ENCODE measurements around the gene SGCA. TPM values are rescaled to one million over a fixed set of nuclear protein-coding genes. Genes with fewer than 3 reads are reported as not detected.

SGCA gene
- total RNA-seq, 2 donors from 2014 or later: 1.3 TPM; not detected in 1

DNA sequence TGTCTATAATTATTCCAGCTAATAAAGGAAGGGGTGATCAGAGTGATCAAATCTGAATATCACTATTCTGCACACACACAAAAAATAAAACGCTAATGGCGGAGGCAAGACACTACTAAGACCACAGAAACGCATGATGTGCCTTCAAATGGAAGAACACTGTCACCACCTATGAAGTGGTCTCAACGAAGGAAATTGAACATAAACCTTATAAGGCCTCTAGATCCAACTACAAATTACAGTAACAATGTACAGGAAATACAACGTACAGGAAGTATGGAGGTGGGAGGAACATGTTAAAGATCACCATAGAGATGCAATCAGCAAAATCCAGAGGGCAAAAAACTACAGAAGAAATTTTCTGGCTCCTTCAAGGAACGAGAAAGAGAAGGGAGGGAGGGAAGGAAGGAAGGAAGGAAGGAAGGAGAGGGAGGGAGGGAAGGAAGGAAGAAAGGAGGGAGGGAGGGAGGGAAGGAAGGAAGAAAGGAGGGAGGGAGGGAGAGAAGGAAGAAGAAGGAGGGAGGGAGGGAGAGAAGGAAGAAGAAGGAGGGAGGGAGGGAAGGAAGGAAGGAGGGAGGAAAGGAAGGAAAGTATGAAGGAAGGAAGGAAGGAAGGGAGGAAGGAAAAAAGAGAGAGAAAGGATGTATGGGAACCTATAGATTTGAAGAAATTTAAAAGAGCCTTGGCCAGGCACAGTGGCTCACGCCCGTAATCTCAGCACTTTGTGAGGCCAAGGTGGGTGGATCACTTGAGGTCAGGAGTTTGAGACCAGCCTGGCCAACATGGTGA is 3.1 kb upstream of the SGCA start:
- Histone ChIP-seq H3K9me3 (no peaks in the 10 kb centered on the region), H3K4me1 (peaks cover 14% of the 10 kb centered on the region), H3K27me3 (no peaks in the 10 kb centered on the region), H3K4me3 (no peak overlapping the region), H3K36me3 (replicated peaks in 1 of 2; ENCODE audit: insufficient read depth in 1 of 2, low read depth in 2 of 2) (no peaks in the 10 kb centered on the region), H3K27ac (no peak overlapping the region)
- intact Hi-C loops (cut with DNase I): no loop called here
- WGBS, 2 donors: 53 to 62% methylated on average over 8 of the region's 8 CpGs
- ATAC-seq: no peak
- TF ChIP-seq, protein P1, sequence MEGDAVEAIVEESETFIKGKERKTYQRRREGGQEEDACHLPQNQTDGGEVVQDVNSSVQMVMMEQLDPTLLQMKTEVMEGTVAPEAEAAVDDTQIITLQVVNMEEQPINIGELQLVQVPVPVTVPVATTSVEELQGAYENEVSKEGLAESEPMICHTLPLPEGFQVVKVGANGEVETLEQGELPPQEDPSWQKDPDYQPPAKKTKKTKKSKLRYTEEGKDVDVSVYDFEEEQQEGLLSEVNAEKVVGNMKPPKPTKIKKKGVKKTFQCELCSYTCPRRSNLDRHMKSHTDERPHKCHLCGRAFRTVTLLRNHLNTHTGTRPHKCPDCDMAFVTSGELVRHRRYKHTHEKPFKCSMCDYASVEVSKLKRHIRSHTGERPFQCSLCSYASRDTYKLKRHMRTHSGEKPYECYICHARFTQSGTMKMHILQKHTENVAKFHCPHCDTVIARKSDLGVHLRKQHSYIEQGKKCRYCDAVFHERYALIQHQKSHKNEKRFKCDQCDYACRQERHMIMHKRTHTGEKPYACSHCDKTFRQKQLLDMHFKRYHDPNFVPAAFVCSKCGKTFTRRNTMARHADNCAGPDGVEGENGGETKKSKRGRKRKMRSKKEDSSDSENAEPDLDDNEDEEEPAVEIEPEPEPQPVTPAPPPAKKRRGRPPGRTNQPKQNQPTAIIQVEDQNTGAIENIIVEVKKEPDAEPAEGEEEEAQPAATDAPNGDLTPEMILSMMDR (IDR thresholded peaks at IDR 0.05): no peak
- TF ChIP-seq POLR2A (IDR thresholded peaks at IDR 0.05): no peak
- no peak for DNase-seq

DNA sequence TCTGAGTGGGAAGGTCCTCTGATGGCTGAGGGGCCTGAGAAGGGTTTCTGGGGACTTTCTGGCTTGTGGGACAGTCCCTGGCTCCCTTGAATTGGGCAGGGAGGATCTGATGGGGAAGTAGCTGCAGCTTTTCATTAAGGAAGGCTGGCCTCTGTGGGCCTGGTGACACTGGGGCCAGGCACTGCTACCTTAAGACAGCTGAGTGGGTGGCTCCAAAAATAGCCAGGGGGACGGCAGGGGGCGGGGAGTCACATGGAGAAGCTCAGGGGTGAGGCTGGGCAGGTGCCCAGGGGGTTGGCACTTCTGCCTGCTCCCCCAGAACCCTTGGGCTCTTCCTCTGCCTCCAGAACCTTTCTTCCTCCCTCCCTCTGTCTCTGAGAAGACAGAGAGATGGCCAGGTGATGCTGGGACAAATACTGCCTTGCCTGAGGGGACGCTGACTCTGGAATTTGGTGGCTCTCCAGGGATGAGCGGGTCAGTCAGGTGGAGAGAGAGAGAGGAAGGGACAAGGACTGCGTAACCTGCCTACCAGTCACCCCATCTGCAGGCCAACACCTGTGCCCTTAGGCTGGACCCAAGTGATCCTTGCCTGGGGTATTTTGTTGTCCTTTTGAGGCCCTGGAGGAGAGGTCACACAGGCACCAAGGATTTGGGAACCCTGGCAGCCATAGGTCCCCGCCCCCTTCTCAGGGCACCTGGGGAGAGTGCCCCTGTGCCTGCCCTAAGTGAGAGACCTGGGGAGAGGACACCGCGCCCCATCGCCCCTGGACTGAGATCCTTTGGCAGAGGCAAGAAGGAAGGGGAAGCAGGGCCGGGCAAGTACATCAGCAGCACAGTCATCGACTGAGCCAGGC is 1.7 kb upstream of the SGCA start:
- no peaks in the 10 kb centered on the region for H3K36me3 ChIP-seq (replicated peaks in 1 of 2; ENCODE audit: insufficient read depth in 1 of 2, low read depth in 2 of 2)
- peaks cover 14% of the 10 kb centered on the region for H3K4me1 ChIP-seq
- TF ChIP-seq, protein P1 (IDR thresholded peaks at IDR 0.05): no peak
- TF ChIP-seq POLR2A (IDR thresholded peaks at IDR 0.05): no peak
- no peak overlapping the region for H3K27ac ChIP-seq
- H3K4me3 ChIP-seq: no peak overlapping the region
- 70 to 83% methylated on average over 8 to 10 of the region's 11 CpGs for WGBS, 2 donors
- intact Hi-C loops (cut with DNase I): no loop called here
- ATAC-seq: no peak
- H3K27me3 ChIP-seq: no peaks in the 10 kb centered on the region
- no peaks in the 10 kb centered on the region for H3K9me3 ChIP-seq
- DNase-seq: no peak

DNA sequence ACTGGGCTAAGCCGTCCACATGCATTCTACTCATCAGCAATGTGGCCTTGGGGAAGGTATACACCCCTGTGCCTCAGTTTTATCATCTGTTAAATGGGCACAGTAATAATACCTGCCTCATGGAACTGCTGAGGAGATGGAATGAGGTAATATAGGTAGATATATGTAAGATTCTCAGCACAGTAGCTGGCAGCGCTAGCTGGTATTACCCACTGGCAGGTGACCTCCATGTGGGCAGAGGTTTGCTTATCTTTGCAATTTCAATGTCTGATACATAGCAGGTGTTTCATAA is 1.2 kb upstream of the SGCA start:
- H3K27me3 ChIP-seq: no peaks in the 10 kb centered on the region
- H3K27ac ChIP-seq: no peak overlapping the region
- peaks cover 14% of the 10 kb centered on the region for H3K4me1 ChIP-seq
- TF ChIP-seq POLR2A (IDR thresholded peaks at IDR 0.05): no peak
- TF ChIP-seq, protein P1 (IDR thresholded peaks at IDR 0.05): no peak
- no peak for DNase-seq
- no peaks in the 10 kb centered on the region for H3K9me3 ChIP-seq
- WGBS, 2 donors: 89 to 96% methylated on average over 1 to 2 of the region's 2 CpGs
- no peak for ATAC-seq
- H3K36me3 ChIP-seq (replicated peaks in 1 of 2; ENCODE audit: insufficient read depth in 1 of 2, low read depth in 2 of 2): no peaks in the 10 kb centered on the region
- intact Hi-C loops (cut with DNase I): no loop called here
- H3K4me3 ChIP-seq: no peak overlapping the region

DNA sequence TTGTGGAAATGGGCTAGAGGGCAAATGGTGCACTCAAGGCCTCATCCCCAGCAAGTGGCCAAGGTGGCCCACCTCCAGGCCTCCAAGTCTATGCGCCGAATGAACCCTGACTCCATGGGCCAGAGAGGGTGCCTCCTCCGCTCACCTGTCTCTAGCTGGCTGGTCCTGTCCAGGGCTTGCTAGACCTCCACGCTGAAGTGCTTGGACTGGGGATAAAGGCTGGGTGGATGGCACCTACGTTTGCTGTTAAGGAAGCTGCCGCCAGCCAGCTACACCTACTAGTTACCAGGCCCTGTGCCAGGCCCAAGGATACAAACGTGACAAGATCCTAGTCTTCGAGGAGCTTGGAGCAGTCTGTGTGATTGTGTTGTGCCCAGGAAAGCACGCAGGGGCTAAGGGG is 739 bp upstream of the SGCA start:
- DNase-seq (no peak), ATAC-seq (no peak)
- no peak overlapping the region for H3K4me3 ChIP-seq
- no peak overlapping the region for H3K27ac ChIP-seq
- H3K36me3 ChIP-seq (replicated peaks in 1 of 2; ENCODE audit: insufficient read depth in 1 of 2, low read depth in 2 of 2): no peaks in the 10 kb centered on the region
- peaks cover 14% of the 10 kb centered on the region for H3K4me1 ChIP-seq
- intact Hi-C loops (cut with DNase I): no loop called here
- H3K9me3 ChIP-seq: no peaks in the 10 kb centered on the region
- TF ChIP-seq, protein P1 (IDR thresholded peaks at IDR 0.05): no peak
- no peak for TF ChIP-seq POLR2A (IDR thresholded peaks at IDR 0.05)
- WGBS, 2 donors: 79 to 87% methylated on average over 8 to 9 of the region's 9 CpGs
- H3K27me3 ChIP-seq: no peaks in the 10 kb centered on the region

Data from body of pancreas (tissue), 4 donors.